Ishikawa (cell line): ENCODE results near the gene PTPRE.

ENCODE experiments used
- CREB1 ChIP-seq: IDR thresholded peaks from 2 replicates; pipeline ENCODE4 v1.6.1; 2012; ENCODE audit warnings: low read depth
- EGR1 ChIP-seq: IDR thresholded peaks from 2 replicates; pipeline ENCODE4 v1.6.1; 2012
- EP300 ChIP-seq: IDR thresholded peaks from 2 replicates; pipeline ENCODE4 v1.6.1; 2012; ENCODE audit warnings: borderline replicate concordance
- NFIC ChIP-seq: IDR thresholded peaks from 2 replicates; pipeline ENCODE4 v1.6.1; 2012
- RAD21 ChIP-seq: IDR thresholded peaks from 2 replicates; pipeline ENCODE4 v1.6.1; 2012; ENCODE audit warnings: low read depth
- USF1 ChIP-seq: IDR thresholded peaks from 2 replicates; pipeline ENCODE4 v1.6.1; 2012
- YY1 ChIP-seq: IDR thresholded peaks from 2 replicates; pipeline ENCODE4 v1.6.1; 2012; ENCODE audit warnings: low read depth

- no peak for TF ChIP-seq CREB1
- no peak for TF ChIP-seq RAD21
- TF ChIP-seq NFIC: no peak
- no peak for TF ChIP-seq USF1
- TF ChIP-seq YY1: no peak
- no peak for TF ChIP-seq EGR1
- TF ChIP-seq EP300: no peak
Measured at GRCh38 chr10:127919418-127920271, 12.7 kb downstream of the PTPRE start.
